ENCODE results near the gene ADPRS.

ADPRS gene

DNA sequence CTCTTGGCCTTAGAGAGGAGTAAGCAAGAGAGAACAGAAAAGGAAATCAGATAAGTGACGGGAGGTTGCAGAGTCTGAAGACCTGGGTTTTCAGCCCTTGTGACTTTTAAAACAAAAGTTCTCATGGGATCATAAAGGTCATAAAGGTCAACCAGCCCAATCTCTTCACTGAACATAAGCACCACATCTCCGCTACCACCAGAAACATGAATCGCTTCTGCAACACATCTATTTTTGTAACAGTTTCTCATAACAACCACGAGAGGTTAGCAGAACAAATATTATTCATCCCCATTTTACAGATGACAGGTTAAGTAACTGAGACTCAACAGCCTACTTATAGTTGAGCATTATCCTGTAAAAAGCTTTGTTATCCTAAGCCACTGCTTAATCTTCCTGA is 54.7 kb downstream of the ADPRS start:
- Histone ChIP-seq H4K20me1 (ENCODE audit: insufficient read depth, low read length) (no peaks in the 10 kb centered on the region), H3K9ac (ENCODE audit: low read length) (no peak overlapping the region)

More for the DNA sequence above, 54.7 kb downstream of the ADPRS start:
- Histone ChIP-seq H3K79me2 (ENCODE audit: insufficient read depth, low read length) (peaks cover 11% of the 10 kb centered on the region), H3K36me3 (ENCODE audit: insufficient read depth, low read length) (peaks cover 47% of the 10 kb centered on the region), H3K4me3 (ENCODE audit: low read depth, low read length, poor library complexity, severe bottlenecking) (no peak overlapping the region), H3K9me3 (ENCODE audit: low read length) (peaks cover 3% of the 10 kb centered on the region; the same call in 1 of the 2 replicates), H3K9me2 (ENCODE audit: low read depth, low read length) (no peaks in the 10 kb centered on the region), H3F3A (ENCODE audit: insufficient read depth, low read length) (no peaks in the 10 kb centered on the region), H2AFZ (ENCODE audit: low read length) (no peak overlapping the region), H3K4me1 (ENCODE audit: insufficient read depth, low read length, severe bottlenecking) (peaks cover 5% of the 10 kb centered on the region), H3K27me3 (ENCODE audit: insufficient read depth, low read length) (no peaks in the 10 kb centered on the region), H3K27ac (ENCODE audit: low read depth, low read length, poor library complexity, severe bottlenecking) (no peak overlapping the region), H3K4me2 (ENCODE audit: low read length) (no peak overlapping the region)
- TF ChIP-seq, protein P1, sequence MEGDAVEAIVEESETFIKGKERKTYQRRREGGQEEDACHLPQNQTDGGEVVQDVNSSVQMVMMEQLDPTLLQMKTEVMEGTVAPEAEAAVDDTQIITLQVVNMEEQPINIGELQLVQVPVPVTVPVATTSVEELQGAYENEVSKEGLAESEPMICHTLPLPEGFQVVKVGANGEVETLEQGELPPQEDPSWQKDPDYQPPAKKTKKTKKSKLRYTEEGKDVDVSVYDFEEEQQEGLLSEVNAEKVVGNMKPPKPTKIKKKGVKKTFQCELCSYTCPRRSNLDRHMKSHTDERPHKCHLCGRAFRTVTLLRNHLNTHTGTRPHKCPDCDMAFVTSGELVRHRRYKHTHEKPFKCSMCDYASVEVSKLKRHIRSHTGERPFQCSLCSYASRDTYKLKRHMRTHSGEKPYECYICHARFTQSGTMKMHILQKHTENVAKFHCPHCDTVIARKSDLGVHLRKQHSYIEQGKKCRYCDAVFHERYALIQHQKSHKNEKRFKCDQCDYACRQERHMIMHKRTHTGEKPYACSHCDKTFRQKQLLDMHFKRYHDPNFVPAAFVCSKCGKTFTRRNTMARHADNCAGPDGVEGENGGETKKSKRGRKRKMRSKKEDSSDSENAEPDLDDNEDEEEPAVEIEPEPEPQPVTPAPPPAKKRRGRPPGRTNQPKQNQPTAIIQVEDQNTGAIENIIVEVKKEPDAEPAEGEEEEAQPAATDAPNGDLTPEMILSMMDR (IDR thresholded peaks at IDR 0.05; ENCODE audit: low read length), result no peak
- no peak for TF ChIP-seq EZH2 (IDR thresholded peaks at IDR 0.05; ENCODE audit: borderline replicate concordance, low read length)

All from OCI-LY1 (cell line).